MM.1S (cell line): ENCODE data around the gene LPCAT1.

Experiments used
- EZH2 ChIP-seq: fragments of 300-600 bp; sonication (generic); optimal IDR thresholded peaks from 2 replicates; pipeline ENCODE3; 2017; ENCODE audit warnings: low read depth, mild to moderate bottlenecking, antibody characterized with exemption, low read length, mixed read lengths
- EZH2phosphoT487 ChIP-seq: fragments of 300-600 bp; sonication (generic); IDR thresholded peaks from 2 replicates; pipeline ENCODE4 v1.6.1; 2018; ENCODE audit warnings: antibody characterized with exemption, low read length
- TF ChIP-seq, protein P1 (sequence below): fragments of 300-600 bp; sonication (generic); IDR thresholded peaks from 2 replicates; pipeline ENCODE4 v1.5.1; 2016; ENCODE audit warnings: antibody characterized with exemption, low read length, mixed read lengths

DNA sequence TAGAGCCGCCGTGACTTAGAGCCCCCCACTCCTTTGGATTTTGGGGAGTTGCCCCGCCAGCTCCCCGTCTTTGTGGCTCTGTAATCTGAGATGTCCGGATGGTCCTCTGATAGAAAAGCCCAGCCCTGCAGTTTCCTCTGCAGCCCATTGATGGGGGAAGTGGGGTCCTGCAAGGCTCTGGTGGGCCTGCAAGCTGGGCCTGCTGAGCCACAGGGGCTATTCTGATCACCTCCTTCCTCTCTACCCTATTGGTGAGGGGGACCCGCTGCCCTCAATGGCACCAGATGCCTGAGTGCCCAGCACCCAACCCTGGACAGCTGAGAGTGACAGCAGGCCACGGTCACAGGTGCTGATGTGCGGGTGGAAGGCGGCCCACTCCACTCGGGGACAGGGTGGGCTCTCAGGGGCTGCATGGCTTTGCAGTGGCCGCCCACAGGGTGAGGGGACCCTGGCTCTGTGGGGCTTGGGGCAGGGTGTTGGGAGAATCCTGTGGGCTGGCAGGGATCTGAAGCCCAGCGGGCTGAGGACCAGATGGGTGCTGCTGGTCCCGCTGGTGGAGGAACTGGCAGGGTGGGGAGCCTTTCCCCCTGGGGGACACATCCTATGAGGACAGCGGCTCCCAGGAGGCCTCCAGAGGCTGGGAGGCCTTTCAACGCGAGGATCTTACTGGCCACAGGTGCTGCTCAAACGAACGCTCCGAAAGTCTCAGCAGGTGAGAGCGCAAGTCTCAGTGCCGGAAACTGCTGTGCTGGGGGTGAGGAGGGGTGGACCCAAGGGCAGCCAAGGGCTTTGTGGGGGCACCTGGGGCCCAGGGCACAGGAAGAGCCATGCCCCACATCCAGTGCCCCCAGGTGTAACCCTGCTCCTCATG, 30.0 kb upstream of the LPCAT1 start:
- no peak for TF ChIP-seq EZH2
- TF ChIP-seq, protein P1, sequence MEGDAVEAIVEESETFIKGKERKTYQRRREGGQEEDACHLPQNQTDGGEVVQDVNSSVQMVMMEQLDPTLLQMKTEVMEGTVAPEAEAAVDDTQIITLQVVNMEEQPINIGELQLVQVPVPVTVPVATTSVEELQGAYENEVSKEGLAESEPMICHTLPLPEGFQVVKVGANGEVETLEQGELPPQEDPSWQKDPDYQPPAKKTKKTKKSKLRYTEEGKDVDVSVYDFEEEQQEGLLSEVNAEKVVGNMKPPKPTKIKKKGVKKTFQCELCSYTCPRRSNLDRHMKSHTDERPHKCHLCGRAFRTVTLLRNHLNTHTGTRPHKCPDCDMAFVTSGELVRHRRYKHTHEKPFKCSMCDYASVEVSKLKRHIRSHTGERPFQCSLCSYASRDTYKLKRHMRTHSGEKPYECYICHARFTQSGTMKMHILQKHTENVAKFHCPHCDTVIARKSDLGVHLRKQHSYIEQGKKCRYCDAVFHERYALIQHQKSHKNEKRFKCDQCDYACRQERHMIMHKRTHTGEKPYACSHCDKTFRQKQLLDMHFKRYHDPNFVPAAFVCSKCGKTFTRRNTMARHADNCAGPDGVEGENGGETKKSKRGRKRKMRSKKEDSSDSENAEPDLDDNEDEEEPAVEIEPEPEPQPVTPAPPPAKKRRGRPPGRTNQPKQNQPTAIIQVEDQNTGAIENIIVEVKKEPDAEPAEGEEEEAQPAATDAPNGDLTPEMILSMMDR = no peak
- TF ChIP-seq EZH2phosphoT487 = no peak
